IMR-90 (cell line): Measurements from ENCODE around the gene PRRC1. TPM values are rescaled to one million over a fixed set of nuclear protein-coding genes. Genes with fewer than 3 reads are reported as not detected.

ENCODE experiments used
- ATAC-seq: fragments of 200-7000 bp; cut with Tn5 transposase; 2 replicates; pipeline ENCODE4 v1.9.1; 2020; ENCODE audit warnings: low read depth, mild to moderate bottlenecking, moderate library complexity
- BruUV-seq: library from RNA; stranded (reverse); fragments of 400-500 nt; replicated peaks from 2 replicates; lab custom pipeline; 2021; lab: Mats Ljungman, UMichigan
- CTCF ChIA-PET: fragments of 300-600 bp; formaldehyde crosslinking; extraction: SDS; loops from one replicate; lab custom pipeline; 2021; ENCODE audit warnings: antibody characterized with exemption; lab: Yijun Ruan, JAX
- POLR2A ChIA-PET: fragments of 300-600 bp; sonication (Branson Sonifier 250); formaldehyde crosslinking; loops from one replicate; lab custom pipeline; 2022; ENCODE audit warnings: antibody characterized with exemption; ENCODE audit not compliant: unreplicated experiment; lab: Charles Lee
- DNase-seq: peaks from one replicate; pipeline ENCODE4 v3.0.0; 2013
- H2AFZ ChIP-seq: replicated peaks from 2 replicates; pipeline ENCODE3; 2013; ENCODE audit warnings: low read length, mild to moderate bottlenecking; ENCODE audit not compliant: poor library complexity
- H2AK5ac ChIP-seq: 2 replicates; pipeline ENCODE4 v1.6.1; 2013; ENCODE audit warnings: low read depth, low read length, inconsistent platforms
- H2AK9ac ChIP-seq: replicated peaks from 2 replicates; pipeline ENCODE3; 2013; ENCODE audit warnings: mild to moderate bottlenecking, low read depth, low read length, moderate library complexity; ENCODE audit not compliant: poor library complexity
- H2BK120ac ChIP-seq: 2 replicates; pipeline ENCODE4 v1.6.1; 2013; ENCODE audit warnings: low read depth, low read length, inconsistent platforms
- H2BK15ac ChIP-seq: 3 replicates; pipeline ENCODE4 v1.6.1; 2013; ENCODE audit warnings: low read depth, low read length, inconsistent platforms
- H2BK20ac ChIP-seq: 2 replicates; pipeline ENCODE4 v1.6.1; 2013; ENCODE audit warnings: low read depth, mild to moderate bottlenecking, inconsistent platforms, low read length, moderate library complexity
- H2BK5ac ChIP-seq: 2 replicates; pipeline ENCODE4 v1.6.1; 2013; ENCODE audit warnings: mild to moderate bottlenecking, low read depth, low read length, inconsistent platforms; ENCODE audit not compliant: poor library complexity, severe bottlenecking
- H3K14ac ChIP-seq: replicated peaks from 2 replicates; pipeline ENCODE4 v1.6.1; 2013; ENCODE audit warnings: low read depth, low read length, inconsistent platforms
- H3K18ac ChIP-seq: 2 replicates; pipeline ENCODE4 v1.6.1; 2013; ENCODE audit warnings: low read depth, low read length, control low read depth
- H3K23ac ChIP-seq: 2 replicates; pipeline ENCODE4 v1.6.1; 2013; ENCODE audit warnings: low read depth, low read length, inconsistent platforms
- H3K27ac ChIP-seq: 2 replicates; pipeline ENCODE4 v1.5.1; 2013; ENCODE audit warnings: mild to moderate bottlenecking, control low read depth, low read length; ENCODE audit not compliant: insufficient read depth
- H3K27me3 ChIP-seq: 2 replicates; pipeline ENCODE4 v1.6.1; 2013; ENCODE audit warnings: low read length; ENCODE audit not compliant: control insufficient read depth, insufficient read depth
- H3K36me3 ChIP-seq: 2 replicates; pipeline ENCODE4 v1.6.1; 2013; ENCODE audit warnings: low read length, mixed read lengths; ENCODE audit not compliant: control insufficient read depth, insufficient read depth
- H3K4ac ChIP-seq: 2 replicates; pipeline ENCODE4 v1.6.1; 2013; ENCODE audit warnings: low read depth, low read length, inconsistent platforms
- H3K4me1 ChIP-seq: 2 replicates; pipeline ENCODE4 v1.6.1; 2013; ENCODE audit warnings: low read length, mixed read lengths; ENCODE audit not compliant: control insufficient read depth, insufficient read depth
- H3K4me2 ChIP-seq: 2 replicates; pipeline ENCODE4 v1.6.1; 2013; ENCODE audit warnings: low read depth, mild to moderate bottlenecking, control low read depth, low read length, moderate library complexity
- H3K4me3 ChIP-seq: 2 replicates; pipeline ENCODE4 v1.5.1; 2013; ENCODE audit warnings: low read depth, mild to moderate bottlenecking, control low read depth, low read length, moderate library complexity; ENCODE audit not compliant: insufficient read depth
- H3K56ac ChIP-seq: 2 replicates; pipeline ENCODE4 v1.6.1; 2013; ENCODE audit warnings: low read length, inconsistent platforms; ENCODE audit not compliant: insufficient read depth; ENCODE audit errors: extremely low read depth
- H3K79me1 ChIP-seq, 2 experiments: 2 replicates each; pipeline ENCODE4 v1.6.1; 2013; ENCODE audit warnings: low read length in 2 of 2, inconsistent platforms in 1 of 2, low read depth in 1 of 2
- H3K9ac ChIP-seq: 2 replicates; pipeline ENCODE4 v1.6.1; 2013; ENCODE audit warnings: low read depth, low read length, control low read depth
- H3K9me1 ChIP-seq: 2 replicates; pipeline ENCODE4 v1.6.1; 2013; ENCODE audit warnings: low read length, inconsistent platforms; ENCODE audit not compliant: insufficient read depth
- H3K9me3 ChIP-seq: 2 replicates; pipeline ENCODE4 v1.6.1; 2013; ENCODE audit warnings: low read length; ENCODE audit not compliant: control insufficient read depth, insufficient read depth
- H4K20me1 ChIP-seq: 2 replicates; pipeline ENCODE4 v1.6.1; 2013; ENCODE audit warnings: low read length, inconsistent platforms; ENCODE audit not compliant: insufficient read depth
- H4K5ac ChIP-seq: 2 replicates; pipeline ENCODE4 v1.6.1; 2013; ENCODE audit warnings: mild to moderate bottlenecking, low read depth, low read length, control low read depth
- H4K8ac ChIP-seq, 2 experiments: 2 replicates each; pipeline ENCODE4 v1.6.1; 2013; ENCODE audit warnings: low read depth in 2 of 2, low read length in 2 of 2, control low read depth in 1 of 2, inconsistent platforms in 1 of 2
- H4K91ac ChIP-seq: 2 replicates; pipeline ENCODE4 v1.6.1; 2013; ENCODE audit warnings: low read depth, low read length, inconsistent platforms; ENCODE audit not compliant: insufficient read depth
- CEBPB ChIP-seq: IDR thresholded peaks from 2 replicates; pipeline ENCODE4 v1.6.1; 2012; ENCODE audit warnings: low read depth, low read length, improper control_type of control experiment
- CHD1 ChIP-seq: IDR thresholded peaks from 2 replicates; pipeline ENCODE4 v1.6.1; 2012; ENCODE audit warnings: low read depth, low read length, improper control_type of control experiment
- CTCF ChIP-seq: conservative IDR thresholded peaks from 2 replicates; pipeline ENCODE4 v1.5.1; 2012; ENCODE audit warnings: mild to moderate bottlenecking, low read depth, low read length, improper control_type of control experiment
- FOS ChIP-seq: fragments of 150-350 bp; IDR thresholded peaks from 2 replicates; pipeline ENCODE4 v1.6.1; 2016; ENCODE audit warnings: low read depth, low read length
- MAFK ChIP-seq: IDR thresholded peaks from 2 replicates; pipeline ENCODE4 v1.6.1; 2012; ENCODE audit warnings: low read depth, low read length, improper control_type of control experiment
- MAZ ChIP-seq: IDR thresholded peaks from 2 replicates; pipeline ENCODE4 v1.6.1; 2012; ENCODE audit warnings: low read depth, mild to moderate bottlenecking, low read length, improper control_type of control experiment, moderate library complexity, borderline replicate concordance
- MXI1 ChIP-seq: IDR thresholded peaks from 2 replicates; pipeline ENCODE4 v1.6.1; 2012; ENCODE audit warnings: low read depth, mild to moderate bottlenecking, low read length, moderate library complexity, borderline replicate concordance
- NFE2L2 ChIP-seq: fragments of 150-350 bp; IDR thresholded peaks from 2 replicates; pipeline ENCODE4 v1.6.1; 2016; ENCODE audit warnings: low read depth, mild to moderate bottlenecking, low read length
- RFX5 ChIP-seq: IDR thresholded peaks from 2 replicates; pipeline ENCODE4 v1.8.0; 2012; ENCODE audit warnings: low read depth, mild to moderate bottlenecking, low read length, moderate library complexity
- SMC3 ChIP-seq: fragments of 150-350 bp; IDR thresholded peaks from 2 replicates; pipeline ENCODE4 v1.6.1; 2016; ENCODE audit warnings: low read depth, mild to moderate bottlenecking, antibody characterized with exemption, low read length, moderate library complexity
- USF2 ChIP-seq: fragments of 150-350 bp; IDR thresholded peaks from 2 replicates; pipeline ENCODE4 v1.6.1; 2017; ENCODE audit warnings: mild to moderate bottlenecking, antibody characterized with exemption, low read length, low read depth
- WGBS, 2 experiments: methylation state at CpG; one replicate each; pipeline versions ENCODE4 v1.1.5 to v1.1.7; 2013; ENCODE audit warnings: missing lambda C conversion rate in 2 of 2; ENCODE audit not compliant: insufficient read length in 1 of 2; ENCODE audit errors: extremely low coverage in 2 of 2; 5-methylcytosine and 5-hydroxymethylcytosine counted together
- dilution Hi-C: fragments of 300-500 bp; cut with HindIII; formaldehyde crosslinking; loops from one replicate; pipeline ENCODE4 v1.14.3; 2018; ENCODE audit warnings: low sequenced_read_pairs; ENCODE audit not compliant: unreplicated experiment
- in situ Hi-C: fragments of 300-500 bp; cut with MboI; formaldehyde crosslinking; loops from 3 replicates; pipeline ENCODE4 v1.14.3; 2019; ENCODE audit warnings: low sequenced_read_pairs, inconsistent platforms, mixed read lengths
- intact Hi-C: fragments of 100-400 bp; cut with micrococcal nuclease; formaldehyde crosslinking; loops from 2 replicates; pipeline ENCODE4 v1.10.0; 2022
- polyA plus RNA-seq, 3 experiments: library from polyadenylated mRNA; depleted of rRNA; stranded (reverse); fragments of >200 nt; gene quantifications; 2 replicates each; pipeline ENCODE4 v1.2.3, GENCODE V29; 2012; ENCODE audit warnings: low replicate concordance in 1 of 3
- total RNA-seq: library from RNA; depleted of rRNA; stranded (reverse); fragments of >200 nt; gene quantifications from 2 replicates; pipeline ENCODE4 v1.2.3, GENCODE V29; 2012
- TF ChIP-seq, protein P1 (sequence below): fragments of 150-350 bp; IDR thresholded peaks from 2 replicates; pipeline ENCODE4 v1.6.1; 2016; ENCODE audit warnings: low read depth, mild to moderate bottlenecking, low read length, moderate library complexity, borderline replicate concordance

The PRRC1 gene
- total and polyA plus RNA-seq, 2 of the 4 experiments (the other 2 are of a cell fraction): 46.8 to 63.1 TPM

- Histone ChIP-seq H4K8ac (no peak overlapping the region), H3K14ac (no peak overlapping the region), H2AK9ac (no peak overlapping the region), H2BK20ac (no peak overlapping the region), H3K27me3 (peaks cover 4% of the 10 kb centered on the region), H3K4me2 (no peak overlapping the region), H2AK5ac (no peak overlapping the region), H3K4me1 (no peaks in the 10 kb centered on the region), H3K23ac (no peak overlapping the region), H3K4me3 (no peak overlapping the region), H3K9me1 (no peaks in the 10 kb centered on the region; the same call in 1 of the 2 replicates), H3K9me3 (0 out of 2 replicates have a peak, but pooled peaks cover 4% of the 10 kb centered on the region), H2BK15ac (no peak overlapping the region), H3K79me1 (no peaks in the 10 kb centered on the region), H3K18ac (no peak overlapping the region), H3K4ac (no peak overlapping the region), H3K9ac (no peak overlapping the region), H3K56ac (no peak overlapping the region), H4K91ac (no peak overlapping the region), H2BK5ac (no peak overlapping the region), H3K36me3 (no peaks in the 10 kb centered on the region), H2BK120ac (no peak overlapping the region), H2AFZ (no peak overlapping the region), H4K5ac (no peak overlapping the region), H4K20me1 (no peaks in the 10 kb centered on the region), H3K27ac (no peak overlapping the region)
- POLR2A ChIA-PET: no interaction called here
- TF ChIP-seq USF2 (no peak), MAFK (no peak), NFE2L2 (no peak), SMC3 (no peak), RFX5 (no peak), CTCF (no peak), FOS (no peak), MXI1 (no peak), CHD1 (no peak), MAZ (no peak), CEBPB (no peak)
- TF ChIP-seq, protein P1, sequence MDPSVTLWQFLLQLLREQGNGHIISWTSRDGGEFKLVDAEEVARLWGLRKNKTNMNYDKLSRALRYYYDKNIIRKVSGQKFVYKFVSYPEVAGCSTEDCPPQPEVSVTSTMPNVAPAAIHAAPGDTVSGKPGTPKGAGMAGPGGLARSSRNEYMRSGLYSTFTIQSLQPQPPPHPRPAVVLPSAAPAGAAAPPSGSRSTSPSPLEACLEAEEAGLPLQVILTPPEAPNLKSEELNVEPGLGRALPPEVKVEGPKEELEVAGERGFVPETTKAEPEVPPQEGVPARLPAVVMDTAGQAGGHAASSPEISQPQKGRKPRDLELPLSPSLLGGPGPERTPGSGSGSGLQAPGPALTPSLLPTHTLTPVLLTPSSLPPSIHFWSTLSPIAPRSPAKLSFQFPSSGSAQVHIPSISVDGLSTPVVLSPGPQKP: no peak
- dilution Hi-C loops (no loop called here), in situ Hi-C loops (loop anchor here (25.0 kb wide), 3 partner anchors 312 to 1262 kb away; no protein-coding TSS in a partner anchor), intact Hi-C loops (no loop called here)
- CTCF ChIA-PET: no interaction called here
- DNase-seq (no peak), ATAC-seq (no peak)
- no CpG with 5 or more reads among the region's 5 CpGs for WGBS, 2 experiments
- no TSS peak for BruUV-seq
Observed at GRCh38 chr5:127574852-127575679, 57.6 kb downstream of the PRRC1 start.
